BJ (cell line): Measurements from ENCODE around the gene MOK. TPM values are rescaled to one million over a fixed set of nuclear protein-coding genes. Genes with fewer than 3 reads are reported as not detected.

Experiments
- CTCF ChIA-PET: fragments of 350-600 bp; formaldehyde crosslinking; extraction: SDS; loops from one replicate; lab custom pipeline; 2021; ENCODE audit warnings: antibody characterized with exemption, inconsistent platforms; lab: Yijun Ruan, JAX
- POLR2A ChIA-PET: fragments of 300-600 bp; sonication (Branson Sonifier 250); formaldehyde crosslinking; extraction: SDS; loops from one replicate; lab custom pipeline; 2021; ENCODE audit warnings: antibody characterized with exemption; lab: Charles Lee
- DNase-seq: peaks from one replicate; pipeline ENCODE4 v3.0.0-alpha.2; 2011; ENCODE audit warnings: low read depth
- H3K27me3 ChIP-seq: 2 replicates; pipeline ENCODE4 v1.6.0; 2011; ENCODE audit warnings: low read length; ENCODE audit not compliant: control insufficient read depth, insufficient read depth
- H3K36me3 ChIP-seq: 2 replicates; pipeline ENCODE4 v1.5.1; 2011; ENCODE audit warnings: low read length; ENCODE audit not compliant: control insufficient read depth, insufficient read depth
- H3K4me3 ChIP-seq: 2 replicates; pipeline ENCODE4 v1.5.1; 2011; ENCODE audit warnings: low read depth, mild to moderate bottlenecking, control low read depth, low read length
- polyA plus RNA-seq: library from polyadenylated mRNA; depleted of rRNA; stranded (reverse); fragments of >200 nt; gene quantifications from 2 replicates; pipeline ENCODE4 v1.2.3, GENCODE V29; 2011
- TF ChIP-seq, protein P1 (sequence below): IDR thresholded peaks from 2 replicates; pipeline ENCODE4 v1.5.1; 2011; ENCODE audit warnings: low read depth, mild to moderate bottlenecking, control low read depth, inconsistent platforms, low read length, moderate library complexity; ENCODE audit not compliant: insufficient read depth

Gene MOK
- polyA plus RNA-seq, 1 experiment: 26.0 TPM

DNA sequence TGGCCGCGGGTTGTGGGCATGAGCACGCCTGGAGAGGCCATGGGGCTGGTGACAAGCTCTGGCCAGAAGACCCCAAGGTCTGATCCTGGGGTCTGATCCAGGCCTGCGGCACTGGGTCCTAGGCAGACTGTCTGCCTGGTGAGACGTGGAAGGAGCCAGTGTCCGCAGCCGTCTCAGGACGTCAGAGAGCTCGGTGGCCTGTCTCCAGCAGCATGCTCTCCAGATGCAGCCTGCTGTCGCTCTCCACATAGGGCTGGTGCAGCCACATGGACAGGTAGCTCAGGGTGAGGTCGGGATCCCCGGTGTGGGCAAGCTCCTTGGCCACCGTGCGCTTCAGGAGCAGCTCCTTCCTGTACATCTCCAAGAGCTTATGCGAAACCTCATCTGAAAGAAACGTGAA, 43.4 kb upstream of the MOK start:
- TF ChIP-seq, protein P1, sequence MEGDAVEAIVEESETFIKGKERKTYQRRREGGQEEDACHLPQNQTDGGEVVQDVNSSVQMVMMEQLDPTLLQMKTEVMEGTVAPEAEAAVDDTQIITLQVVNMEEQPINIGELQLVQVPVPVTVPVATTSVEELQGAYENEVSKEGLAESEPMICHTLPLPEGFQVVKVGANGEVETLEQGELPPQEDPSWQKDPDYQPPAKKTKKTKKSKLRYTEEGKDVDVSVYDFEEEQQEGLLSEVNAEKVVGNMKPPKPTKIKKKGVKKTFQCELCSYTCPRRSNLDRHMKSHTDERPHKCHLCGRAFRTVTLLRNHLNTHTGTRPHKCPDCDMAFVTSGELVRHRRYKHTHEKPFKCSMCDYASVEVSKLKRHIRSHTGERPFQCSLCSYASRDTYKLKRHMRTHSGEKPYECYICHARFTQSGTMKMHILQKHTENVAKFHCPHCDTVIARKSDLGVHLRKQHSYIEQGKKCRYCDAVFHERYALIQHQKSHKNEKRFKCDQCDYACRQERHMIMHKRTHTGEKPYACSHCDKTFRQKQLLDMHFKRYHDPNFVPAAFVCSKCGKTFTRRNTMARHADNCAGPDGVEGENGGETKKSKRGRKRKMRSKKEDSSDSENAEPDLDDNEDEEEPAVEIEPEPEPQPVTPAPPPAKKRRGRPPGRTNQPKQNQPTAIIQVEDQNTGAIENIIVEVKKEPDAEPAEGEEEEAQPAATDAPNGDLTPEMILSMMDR: no peak
- Histone ChIP-seq H3K36me3 (peaks cover 24% of the 10 kb centered on the region), H3K27me3 (no peaks in the 10 kb centered on the region), H3K4me3 (no peak overlapping the region)
- ChIA-PET CTCF (interaction anchor here (1.2 kb wide), 1 partner anchor 18 kb away, joined by 3 read pairs; no protein-coding TSS in a partner anchor), POLR2A (no interaction called here)
- no peak for DNase-seq

DNA sequence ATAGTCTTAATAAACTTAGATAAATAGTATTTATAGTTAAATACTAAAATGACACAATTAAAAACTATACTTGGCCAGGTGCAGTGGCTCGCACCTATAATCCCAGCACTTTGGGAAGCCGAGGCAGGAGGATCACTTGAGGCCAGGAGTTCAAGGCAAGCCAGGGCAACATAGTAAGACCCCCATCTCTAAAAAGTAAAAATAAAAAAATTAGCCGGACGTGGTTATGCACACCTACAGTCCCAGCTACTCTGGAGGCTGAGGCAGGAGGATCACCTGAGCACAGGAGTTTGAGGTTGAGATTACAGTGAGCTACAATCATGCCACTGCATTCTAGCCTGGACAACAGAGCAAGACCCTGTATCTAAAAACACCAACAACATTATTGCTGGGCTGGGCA, 41.7 kb upstream of the MOK start:
- POLR2A ChIA-PET: no interaction called here
- CTCF ChIA-PET: no interaction called here
- Histone ChIP-seq H3K4me3 (no peak overlapping the region), H3K27me3 (no peaks in the 10 kb centered on the region), H3K36me3 (peaks cover 22% of the 10 kb centered on the region)
- DNase-seq: no peak
- TF ChIP-seq, protein P1: no peak

DNA sequence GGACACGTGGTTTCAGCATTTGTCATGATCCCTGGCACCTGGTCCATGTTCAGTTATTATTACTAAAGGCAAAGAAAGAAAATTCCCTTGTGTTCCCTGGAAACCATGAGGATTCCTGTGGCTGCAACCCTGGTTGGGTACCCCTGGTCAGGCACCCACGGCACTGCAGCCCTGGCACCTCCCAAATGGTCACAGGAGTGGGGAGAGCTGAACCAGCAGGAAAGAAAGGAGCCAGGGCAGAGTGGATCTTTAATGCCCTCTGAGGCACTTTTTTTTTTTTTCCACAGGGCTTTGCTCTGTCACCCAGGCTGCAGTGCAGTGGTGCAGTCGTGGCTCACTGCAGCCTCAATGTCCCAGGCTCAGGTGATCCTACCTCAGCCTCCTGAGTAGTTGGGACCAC, 40.3 kb upstream of the MOK start:
- TF ChIP-seq, protein P1: no peak
- no peak for DNase-seq
- ChIA-PET POLR2A (no interaction called here), CTCF (interaction anchor here (0.6 kb wide), 1 partner anchor 134 kb away, joined by 3 read pairs; no protein-coding TSS in a partner anchor)
- H3K36me3 ChIP-seq: peaks cover 24% of the 10 kb centered on the region
- no peak overlapping the region for H3K4me3 ChIP-seq
- H3K27me3 ChIP-seq: no peaks in the 10 kb centered on the region

DNA sequence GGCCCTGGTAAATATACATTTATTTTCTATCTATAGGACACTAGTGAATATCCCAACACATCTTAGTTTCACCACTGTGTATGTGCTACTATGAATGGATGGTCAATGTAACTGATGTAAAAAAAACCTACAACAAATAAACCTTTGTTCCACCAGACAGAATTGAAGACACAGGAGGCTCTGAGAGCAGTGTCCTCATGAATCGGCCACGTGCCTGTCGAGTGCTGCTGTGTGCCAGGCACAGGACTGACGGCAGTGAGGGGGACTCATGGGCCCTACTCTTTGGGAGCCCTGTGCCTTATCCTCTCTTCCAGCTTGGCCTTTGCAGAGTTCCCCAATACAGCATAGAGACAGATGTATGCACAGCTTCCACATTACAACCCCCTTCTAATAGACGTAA, 39.5 kb upstream of the MOK start:
- H3K36me3 ChIP-seq: peaks cover 24% of the 10 kb centered on the region
- ChIA-PET CTCF (interaction anchor here (1.4 kb wide), 1 partner anchor 11 kb away, joined by 3 read pairs; no protein-coding TSS in a partner anchor), POLR2A (no interaction called here)
- no peak for DNase-seq
- H3K27me3 ChIP-seq: no peaks in the 10 kb centered on the region
- H3K4me3 ChIP-seq: no peak overlapping the region
- TF ChIP-seq, protein P1: no peak

DNA sequence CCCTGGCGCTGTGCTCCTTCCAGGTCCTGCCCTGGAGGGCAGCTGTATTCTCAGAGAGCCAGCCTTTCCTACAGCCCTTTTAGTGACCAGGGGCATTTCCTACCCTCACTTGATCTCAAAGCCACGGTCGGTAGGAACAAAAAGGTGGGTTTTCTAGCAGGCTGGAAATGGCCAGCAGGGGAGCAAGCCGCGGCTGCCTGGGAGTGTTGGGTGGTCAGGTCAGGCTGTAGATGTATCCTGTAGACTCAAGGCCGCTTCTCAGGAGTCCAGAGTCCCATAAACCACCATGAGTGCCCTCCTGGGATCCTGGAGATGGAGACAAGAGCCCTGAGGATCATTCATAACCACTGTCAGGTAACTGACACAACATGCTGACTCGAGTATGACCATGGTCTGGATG, 39.1 kb upstream of the MOK start:
- DNase-seq: no peak
- Histone ChIP-seq H3K4me3 (no peak overlapping the region), H3K27me3 (no peaks in the 10 kb centered on the region), H3K36me3 (peaks cover 25% of the 10 kb centered on the region)
- TF ChIP-seq, protein P1: no peak
- CTCF ChIA-PET: interaction anchor here (1.4 kb wide), 1 partner anchor 11 kb away, joined by 3 read pairs; no protein-coding TSS in a partner anchor
- POLR2A ChIA-PET: no interaction called here
